ENCODE results near the gene IL36G. TPM values are rescaled to one million over a fixed set of nuclear protein-coding genes. Genes with fewer than 3 reads are reported as not detected.

Gene IL36G
- polyA plus RNA-seq, 1 donor (not counting 4 experiments of a cell fraction or from before 2014, with no cell fraction given), result 20.2 TPM

DNA sequence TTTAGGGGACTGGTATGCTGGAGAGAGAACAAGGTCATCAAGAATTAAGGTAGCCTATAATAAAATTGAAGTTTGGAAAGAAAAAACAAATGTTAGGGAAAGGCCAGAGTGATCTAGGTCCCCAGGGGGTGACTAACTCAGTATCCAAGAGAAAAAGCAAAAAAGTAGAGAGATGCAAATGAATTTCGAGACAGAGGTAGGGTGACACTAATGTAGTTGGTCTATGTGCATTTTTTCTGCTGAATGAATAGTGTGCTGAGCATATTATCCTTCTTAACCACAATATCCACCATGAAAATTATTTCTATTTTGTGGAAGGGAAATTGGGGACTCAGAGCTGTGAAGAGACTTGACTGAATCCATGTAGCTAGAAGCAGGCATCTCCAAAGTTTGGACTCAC is 37.2 kb downstream of the IL36G start:
- FAIRE-seq, result no peak

DNA sequence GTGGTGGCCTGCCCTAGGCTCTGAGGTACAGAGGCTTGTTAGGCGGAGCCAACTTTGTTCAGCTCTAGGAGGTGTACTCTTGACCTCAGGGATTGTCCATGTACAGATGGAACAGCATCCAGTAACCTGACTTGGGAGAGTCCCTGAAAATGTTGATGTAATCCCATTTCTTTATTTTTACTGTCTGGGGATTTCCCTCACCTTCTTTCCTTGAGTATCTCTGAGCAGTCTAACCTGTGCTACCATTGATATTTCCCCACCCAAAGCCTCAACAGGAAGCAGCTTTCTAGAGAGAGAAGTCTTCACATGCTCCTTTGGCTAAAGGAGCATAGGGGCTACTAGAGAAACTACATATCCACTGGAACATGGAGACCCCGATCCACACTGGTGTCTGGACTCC is 37.8 kb downstream of the IL36G start:
- TF ChIP-seq EZH2 (IDR thresholded peaks at IDR 0.05; ENCODE audit: low read length), result no peak
- TF ChIP-seq, protein P1, sequence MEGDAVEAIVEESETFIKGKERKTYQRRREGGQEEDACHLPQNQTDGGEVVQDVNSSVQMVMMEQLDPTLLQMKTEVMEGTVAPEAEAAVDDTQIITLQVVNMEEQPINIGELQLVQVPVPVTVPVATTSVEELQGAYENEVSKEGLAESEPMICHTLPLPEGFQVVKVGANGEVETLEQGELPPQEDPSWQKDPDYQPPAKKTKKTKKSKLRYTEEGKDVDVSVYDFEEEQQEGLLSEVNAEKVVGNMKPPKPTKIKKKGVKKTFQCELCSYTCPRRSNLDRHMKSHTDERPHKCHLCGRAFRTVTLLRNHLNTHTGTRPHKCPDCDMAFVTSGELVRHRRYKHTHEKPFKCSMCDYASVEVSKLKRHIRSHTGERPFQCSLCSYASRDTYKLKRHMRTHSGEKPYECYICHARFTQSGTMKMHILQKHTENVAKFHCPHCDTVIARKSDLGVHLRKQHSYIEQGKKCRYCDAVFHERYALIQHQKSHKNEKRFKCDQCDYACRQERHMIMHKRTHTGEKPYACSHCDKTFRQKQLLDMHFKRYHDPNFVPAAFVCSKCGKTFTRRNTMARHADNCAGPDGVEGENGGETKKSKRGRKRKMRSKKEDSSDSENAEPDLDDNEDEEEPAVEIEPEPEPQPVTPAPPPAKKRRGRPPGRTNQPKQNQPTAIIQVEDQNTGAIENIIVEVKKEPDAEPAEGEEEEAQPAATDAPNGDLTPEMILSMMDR (optimal IDR thresholded peaks at IDR 0.05 in 1 of 3, IDR thresholded peaks at IDR 0.05 in 1 of 3, conservative IDR thresholded peaks at IDR 0.05 in 1 of 3; ENCODE audit: extremely low read depth in 1 of 3, insufficient read depth in 2 of 3, low read length in 3 of 3), result no peak
- dilution Hi-C loops (cut with MboI; ENCODE audit: extremely low pct_ligation_motif_present, low sequenced_read_pairs), result no loop called here
- no peak overlapping the region for H3K4me3 ChIP-seq (ENCODE audit: control insufficient read depth in 2 of 3, extremely low read depth in 1 of 3, insufficient read depth in 2 of 3, low read depth in 1 of 3, low read length in 3 of 3)

More for the DNA sequence above, 37.2 kb downstream of the IL36G start:
- Histone ChIP-seq H3K27ac (ENCODE audit: control insufficient read depth, insufficient read depth, low read length) (no peak overlapping the region), H3K9me3 (ENCODE audit: control insufficient read depth, low read depth, low read length) (no peaks in the 10 kb centered on the region), H3K27me3 (ENCODE audit: control insufficient read depth, extremely low read depth, insufficient read depth, low read length) (no peaks in the 10 kb centered on the region), H3K9ac (ENCODE audit: control insufficient read depth, extremely low read depth, insufficient read depth, low read length) (no peak overlapping the region), H3K4me1 (ENCODE audit: control insufficient read depth, extremely low read depth, insufficient read depth, low read length) (peaks cover 7% of the 10 kb centered on the region), H3K9me1 (ENCODE audit: control insufficient read depth, extremely low read depth, insufficient read depth, low read length) (no peaks in the 10 kb centered on the region), H3K4me2 (ENCODE audit: control insufficient read depth, extremely low read depth, insufficient read depth, low read depth, low read length) (no peak overlapping the region), H3K4me3 (ENCODE audit: control insufficient read depth in 2 of 3, extremely low read depth in 1 of 3, insufficient read depth in 2 of 3, low read depth in 1 of 3, low read length in 3 of 3) (no peak overlapping the region), H3K79me2 (ENCODE audit: control insufficient read depth, insufficient read depth, low read length) (no peaks in the 10 kb centered on the region), H4K20me1 (ENCODE audit: control insufficient read depth, extremely low read depth, insufficient read depth, low read length) (no peaks in the 10 kb centered on the region), H3K36me3 (ENCODE audit: control insufficient read depth in 2 of 2, extremely low read depth in 1 of 2, insufficient read depth in 2 of 2, low read length in 2 of 2) (no peaks in the 10 kb centered on the region), H2AFZ (ENCODE audit: control insufficient read depth, low read length) (no peak overlapping the region)
- dilution Hi-C loops (cut with MboI; ENCODE audit: extremely low pct_ligation_motif_present, low sequenced_read_pairs), result no loop called here
- no peak for TF ChIP-seq EZH2 (IDR thresholded peaks at IDR 0.05; ENCODE audit: low read length)
- TF ChIP-seq, protein P1 (optimal IDR thresholded peaks at IDR 0.05 in 1 of 3, IDR thresholded peaks at IDR 0.05 in 1 of 3, conservative IDR thresholded peaks at IDR 0.05 in 1 of 3; ENCODE audit: extremely low read depth in 1 of 3, insufficient read depth in 2 of 3, low read length in 3 of 3), result no peak
- no peak for DNase-seq (ENCODE audit: low read depth, low spot score)

More for the DNA sequence above, 37.8 kb downstream of the IL36G start:
- Histone ChIP-seq H3K4me1 (ENCODE audit: control insufficient read depth, extremely low read depth, insufficient read depth, low read length) (peaks cover 7% of the 10 kb centered on the region), H2AFZ (ENCODE audit: control insufficient read depth, low read length) (no peak overlapping the region), H4K20me1 (ENCODE audit: control insufficient read depth, extremely low read depth, insufficient read depth, low read length) (no peaks in the 10 kb centered on the region), H3K9me3 (ENCODE audit: control insufficient read depth, low read depth, low read length) (no peaks in the 10 kb centered on the region), H3K27me3 (ENCODE audit: control insufficient read depth, extremely low read depth, insufficient read depth, low read length) (no peaks in the 10 kb centered on the region), H3K27ac (ENCODE audit: control insufficient read depth, insufficient read depth, low read length) (no peak overlapping the region), H3K4me2 (ENCODE audit: control insufficient read depth, extremely low read depth, insufficient read depth, low read depth, low read length) (no peak overlapping the region), H3K9me1 (ENCODE audit: control insufficient read depth, extremely low read depth, insufficient read depth, low read length) (no peaks in the 10 kb centered on the region), H3K79me2 (ENCODE audit: control insufficient read depth, insufficient read depth, low read length) (no peaks in the 10 kb centered on the region), H3K9ac (ENCODE audit: control insufficient read depth, extremely low read depth, insufficient read depth, low read length) (no peak overlapping the region), H3K36me3 (ENCODE audit: control insufficient read depth in 2 of 2, extremely low read depth in 1 of 2, insufficient read depth in 2 of 2, low read length in 2 of 2) (no peaks in the 10 kb centered on the region)
- no peak for FAIRE-seq
- no peak for DNase-seq (ENCODE audit: low read depth, low spot score)
